Measurements from ENCODE around the gene EPN3.

EPN3 gene

GRCh38 chr17:50532452-50533024 lies at the start of gene EPN3:
TSS of gene EPN3 (plus strand) at chr17:50532735. CDS start at chr17:50536557, 3,822 bp downstream.
- DNase-seq: peak; percentile 8

- no peak for DNase-seq
These were observed 49.3 kb upstream of the EPN3 start for GRCh38 chr17:50483266-50483665.

- DNase-seq: no peak
These were observed 48.0 kb upstream of the EPN3 start for GRCh38 chr17:50484386-50485155.

GRCh38 chr17:50487213-50488096 lies 45.1 kb upstream of the EPN3 start:
- no peak for DNase-seq

- no peak for DNase-seq
These were observed 43.7 kb upstream of the EPN3 start for GRCh38 chr17:50488880-50489279.

GRCh38 chr17:50491505-50491904 lies 41.0 kb upstream of the EPN3 start:
- no peak for DNase-seq

- DNase-seq: no peak
These were observed 40.3 kb upstream of the EPN3 start for GRCh38 chr17:50492214-50492613.

- no peak for DNase-seq
These were observed 38.8 kb upstream of the EPN3 start for GRCh38 chr17:50493744-50494143.

- DNase-seq: no peak
These were observed 37.2 kb upstream of the EPN3 start for GRCh38 chr17:50495217-50495823.

- no peak for DNase-seq
These were observed 36.6 kb upstream of the EPN3 start for GRCh38 chr17:50495918-50496317.

GRCh38 chr17:50498021-50498874 lies 34.3 kb upstream of the EPN3 start:
- no peak for DNase-seq

- no peak for DNase-seq
These were observed 33.3 kb upstream of the EPN3 start for GRCh38 chr17:50499270-50499669.

GRCh38 chr17:50499721-50500120 lies 32.8 kb upstream of the EPN3 start:
- DNase-seq: no peak

GRCh38 chr17:50501054-50501453 lies 31.5 kb upstream of the EPN3 start:
- no peak for DNase-seq

- DNase-seq: no peak
These were observed 30.1 kb upstream of the EPN3 start for GRCh38 chr17:50502301-50502990.

- DNase-seq: no peak
These were observed 26.9 kb upstream of the EPN3 start for GRCh38 chr17:50505591-50506130.

GRCh38 chr17:50506298-50506697 lies 26.2 kb upstream of the EPN3 start:
- no peak for DNase-seq

GRCh38 chr17:50507871-50508572 lies 24.5 kb upstream of the EPN3 start, which contains the start of gene MYCBPAP:
TSS of gene MYCBPAP (plus strand) at chr17:50508439. CDS start at chr17:50508675, 236 bp downstream.
- no peak for DNase-seq

GRCh38 chr17:50508573-50509460 lies 23.7 kb upstream of the EPN3 start:
- DNase-seq: no peak

Data from NCI-H345 (cell line).